GM21360 (cell line): ENCODE measurements around the gene PRKG1.

Experiments used
- ATAC-seq: cut with Tn5 transposase; IDR thresholded peaks from one replicate; pipeline ENCODE4 v1.9.1; 2021; ENCODE audit warnings: mild to moderate bottlenecking, moderate library complexity; ENCODE audit not compliant: unreplicated experiment

PRKG1 gene

GRCh38 chr10:52258799-52259425 lies 1184.6 kb downstream of the PRKG1 start:
- ATAC-seq: no peak

GRCh38 chr10:52259426-52259812 lies 1185.1 kb downstream of the PRKG1 start:
- ATAC-seq: no peak

- no peak for ATAC-seq
These were observed 1187.1 kb downstream of the PRKG1 start for GRCh38 chr10:52261362-52261761.

GRCh38 chr10:52265131-52265926 lies 1191.0 kb downstream of the PRKG1 start:
- ATAC-seq: no peak

GRCh38 chr10:52266858-52267257 lies 1192.6 kb downstream of the PRKG1 start:
- no peak for ATAC-seq

GRCh38 chr10:52268790-52269189 lies 1194.5 kb downstream of the PRKG1 start:
- no peak for ATAC-seq

- no peak for ATAC-seq
These were observed 1194.9 kb downstream of the PRKG1 start for GRCh38 chr10:52269233-52269632.

GRCh38 chr10:52276163-52276562 lies 1201.9 kb downstream of the PRKG1 start:
- ATAC-seq: no peak

GRCh38 chr10:52276986-52277385 lies 1202.7 kb downstream of the PRKG1 start:
- no peak for ATAC-seq

- ATAC-seq: no peak
These were observed 1205.3 kb downstream of the PRKG1 start for GRCh38 chr10:52279546-52279945.

GRCh38 chr10:52280051-52280450 lies 1205.8 kb downstream of the PRKG1 start:
- no peak for ATAC-seq

- no peak for ATAC-seq
These were observed 1208.9 kb downstream of the PRKG1 start for GRCh38 chr10:52283174-52283573.

- ATAC-seq: no peak
These were observed 1210.2 kb downstream of the PRKG1 start for GRCh38 chr10:52284416-52285013.

- no peak for ATAC-seq
These were observed 1213.6 kb downstream of the PRKG1 start for GRCh38 chr10:52287866-52288265.

GRCh38 chr10:52297747-52298146 lies 1223.5 kb downstream of the PRKG1 start:
- ATAC-seq: no peak

- no peak for ATAC-seq
These were observed 1226.5 kb downstream of the PRKG1 start for GRCh38 chr10:52300599-52301277.

GRCh38 chr10:52308251-52309031 lies 1234.2 kb downstream of the PRKG1 start:
- ATAC-seq: peak; percentile 89

- ATAC-seq: no peak
These were observed 1238.6 kb downstream of the PRKG1 start for GRCh38 chr10:52312942-52313255.

GRCh38 chr10:52313256-52313932 lies 1239.1 kb downstream of the PRKG1 start:
- no peak for ATAC-seq
